ENCODE data around the gene ZNF232. TPM values are rescaled to one million over a fixed set of nuclear protein-coding genes. Genes with fewer than 3 reads are reported as not detected.
A peak's percentile ranks its signal among the peaks of the same experiment; 100 is the strongest.
"Not testable (repeated sequence)": the region's sequence is repeated elsewhere in the genome, so short reads cannot be mapped to it uniquely, and the experiment has no call there.

The ZNF232 gene
- polyA plus RNA-seq, 2 of the 4 experiments (the other 2 are of a cell fraction) = 5.1 TPM

- TF ChIP-seq ELK1 (IDR thresholded peaks at IDR 0.05; ENCODE audit: low read depth, low read length) (no peak), TP53 (CRISPR knock-in tag; IDR thresholded peaks at IDR 0.05) (peak; percentile 70; the same call in 1 of the 2 replicates), HDAC2 (IDR thresholded peaks at IDR 0.05) (no peak; the same call in 1 of the 2 replicates), RFX5 (IDR thresholded peaks at IDR 0.05) (no peak), CBX2 (IDR thresholded peaks at IDR 0.05; ENCODE audit: borderline replicate concordance, low read depth) (no peak), CBX8 (IDR thresholded peaks at IDR 0.05) (no peak), PHF8 (IDR thresholded peaks at IDR 0.05; ENCODE audit: borderline replicate concordance, low read depth) (peak; percentile 95), HOXB13 (CRISPR knock-in tag; IDR thresholded peaks at IDR 0.05; ENCODE audit: low read depth) (peak; percentile 32; the same call in 1 of the 2 replicates), HOXB5 (CRISPR knock-in tag; IDR thresholded peaks at IDR 0.05) (peak; percentile 68; the same call in 1 of the 2 replicates), TFCP2L1 (CRISPR knock-in tag; IDR thresholded peaks at IDR 0.05) (no peak)
These were observed at the start of gene ZNF232 (continued) for GRCh38 chr17:5111402-5112204.

GRCh38 chr17:5160702-5161101, 49.0 kb upstream of the ZNF232 start:
- 0% methylated on average over 1 of the region's 1 CpG for WGBS (ENCODE audit: missing lambda C conversion rate)
- CTCF ChIA-PET = not testable (repeated sequence)

GRCh38 chr17:5146122-5146521, 34.4 kb upstream of the ZNF232 start:
- CTCF ChIA-PET; FAIRE-seq; DNase-seq (ENCODE audit: low read depth in 1 of 2, low spot score in 1 of 2); ATAC-seq; POLR2A ChIA-PET; H3K4me2 ChIP-seq; H3K27ac ChIP-seq; H3K4me1 ChIP-seq; H3K4me3 ChIP-seq: not testable (repeated sequence)
- TF ChIP-seq CBX8 (IDR thresholded peaks at IDR 0.05) = peak; percentile 84; the same call in 1 of the 2 replicates
- TF ChIP-seq RNF2 (IDR thresholded peaks at IDR 0.05; ENCODE audit: borderline replicate concordance, low read depth) = peak; percentile 74; the same call in 1 of the 2 replicates
- 2% methylated on average over 1 of the region's 1 CpG for WGBS (ENCODE audit: missing lambda C conversion rate)
- H3K9me3 ChIP-seq = peaks cover 23% of the 10 kb centered on the region; the same call in 2 of the 3 replicates

More at GRCh38 chr17:5160702-5161101, 49.0 kb upstream of the ZNF232 start:
- H3K27ac ChIP-seq; H3K4me1 ChIP-seq; DNase-seq (ENCODE audit: low read depth in 1 of 2, low spot score in 1 of 2); POLR2A ChIA-PET; H3K4me2 ChIP-seq; H3K4me3 ChIP-seq; ATAC-seq; FAIRE-seq: not testable (repeated sequence)
- peaks cover 47% of the 10 kb centered on the region for H3K9me3 ChIP-seq

GRCh38 chr17:5142877-5143276, 31.2 kb upstream of the ZNF232 start:
- H3K4me3 ChIP-seq; DNase-seq (ENCODE audit: low read depth in 1 of 2, low spot score in 1 of 2); CTCF ChIA-PET; FAIRE-seq; H3K27ac ChIP-seq; H3K4me1 ChIP-seq; ATAC-seq; H3K4me2 ChIP-seq; POLR2A ChIA-PET: not testable (repeated sequence)
- H3K9me3 ChIP-seq = peaks cover 19% of the 10 kb centered on the region; the same call in 2 of the 3 replicates
- WGBS (ENCODE audit: missing lambda C conversion rate) = 29% methylated on average over 5 of the region's 18 CpGs

GRCh38 chr17:5139458-5139732, 27.7 kb upstream of the ZNF232 start:
- TF ChIP-seq JUN (IDR thresholded peaks at IDR 0.05) (no peak), HOXA7 (CRISPR knock-in tag; IDR thresholded peaks at IDR 0.05) (no peak), FOSL2 (IDR thresholded peaks at IDR 0.05) (no peak), FOSL2 (CRISPR knock-in tag; IDR thresholded peaks at IDR 0.05) (no peak)
- no peaks in the 10 kb centered on the region for H3K4me1 ChIP-seq
- 0 out of 3 replicates have a peak, but pooled peaks cover 12% of the 10 kb centered on the region for H3K9me3 ChIP-seq
- no peak for FAIRE-seq
- H3K4me2 ChIP-seq = no peak overlapping the region
- ATAC-seq = no peak; a peak in 1 of 6 replicates
- 47% methylated on average over 5 of the region's 5 CpGs for WGBS (ENCODE audit: missing lambda C conversion rate)
- CTCF ChIA-PET = no interaction called here
- H3K4me3 ChIP-seq = no peak overlapping the region
- POLR2A ChIA-PET = no interaction called here
- DNase-seq (ENCODE audit: low read depth in 1 of 2, low spot score in 1 of 2) = no peak
- no peak overlapping the region for H3K27ac ChIP-seq

Measured in A549 (cell line).